Measurements from ENCODE around the gene PDZD2.

DNA sequence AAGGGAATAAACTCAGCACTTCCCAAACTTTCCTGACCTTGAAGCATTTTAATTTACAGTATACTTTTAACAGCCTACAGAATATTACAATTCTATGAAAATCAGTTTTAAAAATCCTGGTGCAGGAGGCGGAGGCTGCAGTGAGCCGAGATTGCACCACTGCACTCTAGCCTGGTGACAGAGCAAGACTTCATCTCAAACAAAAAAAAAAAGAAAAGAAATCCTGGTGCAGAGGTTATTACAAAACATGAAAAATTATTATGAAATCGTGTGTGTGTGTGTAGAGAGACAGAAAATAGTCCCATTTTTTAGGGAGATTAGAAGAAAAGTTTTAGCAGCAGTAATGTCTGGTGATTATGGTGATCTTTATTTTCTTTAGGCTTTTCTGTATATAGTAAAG is 508.3 kb downstream of the PDZD2 start:
- TF ChIP-seq, protein P1, sequence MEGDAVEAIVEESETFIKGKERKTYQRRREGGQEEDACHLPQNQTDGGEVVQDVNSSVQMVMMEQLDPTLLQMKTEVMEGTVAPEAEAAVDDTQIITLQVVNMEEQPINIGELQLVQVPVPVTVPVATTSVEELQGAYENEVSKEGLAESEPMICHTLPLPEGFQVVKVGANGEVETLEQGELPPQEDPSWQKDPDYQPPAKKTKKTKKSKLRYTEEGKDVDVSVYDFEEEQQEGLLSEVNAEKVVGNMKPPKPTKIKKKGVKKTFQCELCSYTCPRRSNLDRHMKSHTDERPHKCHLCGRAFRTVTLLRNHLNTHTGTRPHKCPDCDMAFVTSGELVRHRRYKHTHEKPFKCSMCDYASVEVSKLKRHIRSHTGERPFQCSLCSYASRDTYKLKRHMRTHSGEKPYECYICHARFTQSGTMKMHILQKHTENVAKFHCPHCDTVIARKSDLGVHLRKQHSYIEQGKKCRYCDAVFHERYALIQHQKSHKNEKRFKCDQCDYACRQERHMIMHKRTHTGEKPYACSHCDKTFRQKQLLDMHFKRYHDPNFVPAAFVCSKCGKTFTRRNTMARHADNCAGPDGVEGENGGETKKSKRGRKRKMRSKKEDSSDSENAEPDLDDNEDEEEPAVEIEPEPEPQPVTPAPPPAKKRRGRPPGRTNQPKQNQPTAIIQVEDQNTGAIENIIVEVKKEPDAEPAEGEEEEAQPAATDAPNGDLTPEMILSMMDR (IDR thresholded peaks at IDR 0.05): no peak
- TF ChIP-seq EP300 (IDR thresholded peaks at IDR 0.05): no peak
